Activated T-helper 1 cell treated with anti-CD3 and anti-CD28 coated beads, Interleukin-12 subunit alpha, Interleukin-12 subunit beta, Interleukin-2, Interleukin-4 antibody, amounts not matched to agents 30 ng/mL and 10 ng/mL and 1 ng/mL, durations not matched to agents 14 hours and 24 hours and 36 hours (primary cell): ENCODE data around the gene C10orf71. TPM values are rescaled to one million over a fixed set of nuclear protein-coding genes. Genes with fewer than 3 reads are reported as not detected.

Experiments
- DNase-seq: peaks from one replicate; pipeline ENCODE4 v3.0.0; 2021; ENCODE audit warnings: low spot score
- H3K27ac Mint-ChIP-seq: one replicate; pipeline ENCODE4 v1.8.0; 2021; ENCODE audit warnings: mild to moderate bottlenecking, mixed read lengths
- H3K27me3 Mint-ChIP-seq: one replicate; pipeline ENCODE4 v1.8.0; 2022; ENCODE audit warnings: mild to moderate bottlenecking, moderate library complexity, mixed read lengths; ENCODE audit not compliant: insufficient read depth
- H3K36me3 Mint-ChIP-seq: one replicate; pipeline ENCODE4 v1.8.0; 2021; ENCODE audit warnings: low read depth, mixed read lengths
- H3K4me1 Mint-ChIP-seq: one replicate; pipeline ENCODE4 v1.8.0; 2021; ENCODE audit warnings: low read depth, mixed read lengths
- H3K4me3 Mint-ChIP-seq: one replicate; pipeline ENCODE4 v1.8.0; 2021; ENCODE audit warnings: mild to moderate bottlenecking, moderate library complexity, mixed read lengths
- H3K9me3 Mint-ChIP-seq: one replicate; pipeline ENCODE4 v1.8.0; 2021; ENCODE audit warnings: mixed read lengths
- intact Hi-C: fragments of 100-400 bp; cut with micrococcal nuclease; formaldehyde crosslinking; loops from one replicate; pipeline ENCODE4 v1.15.1; 2024
- total RNA-seq: library from RNA; stranded (reverse); gene quantifications from 2 replicates; pipeline ENCODE4 v1.2.3, GENCODE V29; 2022

Gene C10orf71
- total RNA-seq, 1 donor from 2014 or later: not detected

- intact Hi-C loops: no loop called here
- Mint-ChIP-seq H3K9me3 (peaks cover 18% of the 10 kb centered on the region), H3K4me3 (no peak overlapping the region), H3K27ac (no peak overlapping the region), H3K36me3 (no peaks in the 10 kb centered on the region), H3K27me3 (peaks cover 5% of the 10 kb centered on the region), H3K4me1 (no peaks in the 10 kb centered on the region)
- DNase-seq: no peak
These were observed 33.1 kb upstream of the C10orf71 start for GRCh38 chr10:49265885-49266284.

GRCh38 chr10:49268185-49268584 lies 30.8 kb upstream of the C10orf71 start:
- Mint-ChIP-seq H3K9me3 (peaks cover 18% of the 10 kb centered on the region), H3K4me3 (no peak overlapping the region), H3K27ac (no peak overlapping the region)

DNA sequence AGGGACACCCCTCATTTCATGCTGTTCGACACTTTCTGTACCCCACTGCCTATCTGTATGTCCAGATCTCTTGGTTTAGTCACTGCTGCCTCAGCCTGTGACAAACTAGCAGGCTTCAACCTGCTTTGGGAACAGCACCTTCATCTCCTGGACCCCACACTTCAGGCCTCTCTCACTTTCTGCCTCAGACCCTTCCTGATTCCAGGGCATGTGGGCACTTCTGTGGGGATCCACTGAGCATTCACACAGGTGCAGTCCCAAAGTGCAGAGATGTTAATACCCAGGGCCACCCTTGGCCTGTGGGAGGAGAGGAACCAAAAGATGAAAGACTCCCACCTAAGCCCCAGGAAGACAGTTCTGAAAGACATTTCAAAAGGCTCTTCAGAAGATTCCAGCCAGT lies 29.4 kb upstream of the C10orf71 start:
- Mint-ChIP-seq H3K9me3 (peaks cover 18% of the 10 kb centered on the region), H3K36me3 (no peaks in the 10 kb centered on the region)

More at GRCh38 chr10:49268185-49268584, 30.8 kb upstream of the C10orf71 start:
- Mint-ChIP-seq H3K27me3 (peaks cover 5% of the 10 kb centered on the region), H3K36me3 (no peaks in the 10 kb centered on the region), H3K4me1 (no peaks in the 10 kb centered on the region)
- intact Hi-C loops: no loop called here
- no peak for DNase-seq

GRCh38 chr10:49270565-49270964 lies 28.4 kb upstream of the C10orf71 start:
- no peak overlapping the region for H3K4me3 Mint-ChIP-seq
- peaks cover 6% of the 10 kb centered on the region for H3K27me3 Mint-ChIP-seq
- H3K4me1 Mint-ChIP-seq: no peaks in the 10 kb centered on the region
- no peaks in the 10 kb centered on the region for H3K36me3 Mint-ChIP-seq
- intact Hi-C loops: no loop called here
- no peak overlapping the region for H3K27ac Mint-ChIP-seq
- DNase-seq: no peak
- peaks cover 9% of the 10 kb centered on the region for H3K9me3 Mint-ChIP-seq

More for the DNA sequence above, 29.4 kb upstream of the C10orf71 start:
- Mint-ChIP-seq H3K4me1 (no peaks in the 10 kb centered on the region), H3K27ac (no peak overlapping the region), H3K4me3 (no peak overlapping the region), H3K27me3 (peaks cover 6% of the 10 kb centered on the region)
- intact Hi-C loops: no loop called here
- DNase-seq: no peak

DNA sequence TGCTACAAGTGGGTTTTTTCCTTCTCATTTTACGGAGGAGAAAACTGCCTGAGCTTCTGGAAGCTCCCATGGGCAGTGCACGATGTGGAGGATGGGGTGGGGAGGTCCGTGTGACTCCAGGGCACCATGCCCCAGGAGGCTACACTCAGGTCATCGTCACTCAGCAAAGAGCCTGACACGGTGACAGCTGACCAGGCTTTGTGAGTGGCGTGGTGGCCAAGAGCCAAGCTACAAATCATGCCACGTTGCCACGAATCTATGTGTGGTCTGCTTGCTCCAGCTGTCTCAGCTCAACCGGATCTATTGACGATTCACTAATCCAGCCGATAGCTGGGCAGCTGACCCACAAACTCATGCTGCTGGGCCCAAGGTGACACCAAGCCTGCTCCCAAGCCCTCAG lies 27.6 kb upstream of the C10orf71 start:
- H3K4me3 Mint-ChIP-seq: no peak overlapping the region
- intact Hi-C loops: no loop called here
- no peaks in the 10 kb centered on the region for H3K36me3 Mint-ChIP-seq
- peaks cover 4% of the 10 kb centered on the region for H3K9me3 Mint-ChIP-seq
- peaks cover 6% of the 10 kb centered on the region for H3K27me3 Mint-ChIP-seq
- H3K27ac Mint-ChIP-seq: no peak overlapping the region
- DNase-seq: no peak
- no peaks in the 10 kb centered on the region for H3K4me1 Mint-ChIP-seq

DNA sequence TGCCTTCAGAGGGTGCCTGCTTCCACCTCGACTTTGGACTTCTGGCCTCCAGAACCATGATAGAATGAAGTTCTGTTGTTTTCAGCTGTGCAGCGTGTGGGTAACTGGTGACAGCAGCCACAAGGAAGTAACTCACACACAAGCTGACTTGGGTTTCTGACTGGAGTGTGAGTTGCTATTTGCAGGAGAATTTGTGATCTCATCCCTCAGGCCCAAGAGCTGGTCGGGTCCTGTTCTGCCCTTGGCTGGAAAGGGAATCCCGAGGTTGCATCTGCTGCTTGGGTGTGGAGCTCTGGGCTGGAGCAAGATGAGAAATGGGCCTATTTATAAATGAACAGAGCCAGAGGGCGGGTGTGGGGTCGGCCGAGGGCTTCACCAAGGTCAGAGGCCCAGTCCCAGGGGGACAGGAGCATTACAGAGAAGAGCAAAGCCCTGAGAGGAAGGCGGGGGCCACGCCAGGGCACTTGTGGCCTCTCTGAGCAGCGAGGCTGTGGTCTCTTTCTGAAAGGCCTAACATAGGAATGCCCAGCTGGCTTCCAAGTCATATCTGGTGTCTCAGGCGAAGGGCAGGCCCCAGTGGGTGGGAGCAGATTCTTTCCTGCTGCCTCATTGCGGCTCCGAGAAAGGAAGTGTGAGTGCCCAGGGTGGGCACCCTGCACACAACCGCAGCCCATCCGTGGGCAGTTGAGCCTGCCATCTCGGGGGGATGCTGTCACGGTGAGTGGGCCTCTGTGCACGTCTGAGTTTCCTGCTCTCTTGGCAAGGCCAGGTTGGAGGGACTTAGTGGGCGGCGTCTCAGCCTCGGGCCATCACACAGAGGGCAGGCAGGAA lies 26.5 kb upstream of the C10orf71 start:
- H3K27me3 Mint-ChIP-seq: peaks cover 6% of the 10 kb centered on the region
- H3K36me3 Mint-ChIP-seq: no peaks in the 10 kb centered on the region
- DNase-seq: no peak
- H3K4me1 Mint-ChIP-seq: no peaks in the 10 kb centered on the region
- intact Hi-C loops: no loop called here
- H3K27ac Mint-ChIP-seq: no peak overlapping the region
- peaks cover under 1% of the 10 kb centered on the region for H3K9me3 Mint-ChIP-seq
- H3K4me3 Mint-ChIP-seq: no peak overlapping the region

DNA sequence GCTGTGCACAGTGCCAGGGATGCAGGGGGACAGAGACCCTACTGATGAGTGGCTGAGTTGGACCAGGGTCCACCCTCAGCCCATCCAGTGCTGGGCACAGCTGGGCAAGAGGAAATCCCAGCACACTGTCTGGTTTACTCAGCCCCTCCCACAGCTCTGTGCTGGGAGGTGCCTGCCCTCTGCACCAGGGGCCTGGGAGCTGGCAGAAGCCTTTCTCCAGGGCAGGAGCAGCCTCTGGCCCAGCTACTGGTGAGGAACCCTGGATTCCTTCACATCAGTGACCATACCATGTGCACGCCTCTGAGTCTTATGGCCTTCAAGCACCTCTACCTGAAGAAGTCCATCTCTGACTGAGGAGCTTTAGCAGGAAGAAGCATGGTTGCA lies 25.9 kb upstream of the C10orf71 start:
- Mint-ChIP-seq H3K36me3 (no peaks in the 10 kb centered on the region), H3K9me3 (no peaks in the 10 kb centered on the region), H3K4me3 (no peak overlapping the region), H3K27me3 (peaks cover 6% of the 10 kb centered on the region), H3K27ac (no peak overlapping the region), H3K4me1 (no peaks in the 10 kb centered on the region)
- intact Hi-C loops: no loop called here
- no peak for DNase-seq

DNA sequence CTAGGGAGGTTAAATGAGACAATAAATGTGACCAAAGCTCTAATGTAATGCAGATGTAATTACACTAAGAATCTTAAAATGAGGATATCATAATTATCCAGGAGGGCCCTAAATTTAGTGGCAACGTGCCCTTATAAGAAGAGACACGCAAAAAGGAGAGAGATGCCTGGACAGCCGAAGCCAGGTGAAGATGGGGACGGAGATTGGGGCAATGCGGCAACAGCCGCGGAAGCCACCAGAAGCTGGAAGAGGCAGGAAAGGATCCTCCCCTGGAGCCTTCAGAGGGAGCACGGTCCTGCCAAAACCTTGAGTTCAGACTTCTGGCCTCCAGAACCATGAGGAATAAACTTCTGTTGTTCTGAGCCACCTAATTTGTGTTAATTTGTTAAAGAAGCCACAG lies 25.3 kb upstream of the C10orf71 start:
- DNase-seq: no peak
- Mint-ChIP-seq H3K4me3 (no peak overlapping the region), H3K36me3 (no peaks in the 10 kb centered on the region), H3K27me3 (peaks cover 6% of the 10 kb centered on the region), H3K4me1 (no peaks in the 10 kb centered on the region), H3K27ac (no peak overlapping the region), H3K9me3 (no peaks in the 10 kb centered on the region)
- intact Hi-C loops: no loop called here

GRCh38 chr10:49274886-49275285 lies 24.1 kb upstream of the C10orf71 start:
- no peak overlapping the region for H3K27ac Mint-ChIP-seq
- intact Hi-C loops: no loop called here
- H3K36me3 Mint-ChIP-seq: no peaks in the 10 kb centered on the region
- H3K27me3 Mint-ChIP-seq: peaks cover 5% of the 10 kb centered on the region
- H3K4me3 Mint-ChIP-seq: no peak overlapping the region
- peaks cover 1% of the 10 kb centered on the region for H3K4me1 Mint-ChIP-seq
- no peak for DNase-seq
- no peaks in the 10 kb centered on the region for H3K9me3 Mint-ChIP-seq

GRCh38 chr10:49275896-49276295 lies 23.1 kb upstream of the C10orf71 start:
- intact Hi-C loops: no loop called here
- Mint-ChIP-seq H3K4me1 (peaks cover 5% of the 10 kb centered on the region), H3K36me3 (no peaks in the 10 kb centered on the region), H3K9me3 (no peaks in the 10 kb centered on the region), H3K27ac (no peak overlapping the region), H3K4me3 (no peak overlapping the region), H3K27me3 (peaks cover 1% of the 10 kb centered on the region)
- no peak for DNase-seq

DNA sequence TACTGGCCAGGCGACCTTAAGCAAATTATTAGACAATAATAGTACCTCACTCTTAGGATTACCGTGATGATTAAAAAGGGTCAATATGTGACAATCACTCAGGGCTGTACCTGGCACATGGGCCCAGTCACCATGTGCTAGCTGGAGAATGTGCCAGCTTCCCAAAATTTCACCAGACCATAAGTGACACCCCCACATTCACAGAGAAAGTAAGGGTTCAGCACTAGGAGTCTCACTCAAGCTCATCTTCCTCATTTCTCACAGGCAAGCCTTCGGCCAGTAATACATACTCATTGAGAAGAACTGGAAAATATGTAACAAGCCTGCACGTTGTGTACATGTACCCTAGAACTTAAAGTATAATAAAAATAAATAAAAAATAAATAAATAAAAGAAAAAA lies 22.4 kb upstream of the C10orf71 start:
- Mint-ChIP-seq H3K27ac (no peak overlapping the region), H3K36me3 (no peaks in the 10 kb centered on the region), H3K4me3 (no peak overlapping the region), H3K4me1 (peaks cover 5% of the 10 kb centered on the region), H3K27me3 (peaks cover 1% of the 10 kb centered on the region), H3K9me3 (no peaks in the 10 kb centered on the region)
- intact Hi-C loops: no loop called here
- DNase-seq: no peak

GRCh38 chr10:49277973-49278372 lies 21.0 kb upstream of the C10orf71 start:
- DNase-seq: no peak
- H3K9me3 Mint-ChIP-seq: no peaks in the 10 kb centered on the region
- no peaks in the 10 kb centered on the region for H3K36me3 Mint-ChIP-seq
- H3K27ac Mint-ChIP-seq: no peak overlapping the region
- H3K4me3 Mint-ChIP-seq: no peak overlapping the region
- peaks cover 5% of the 10 kb centered on the region for H3K4me1 Mint-ChIP-seq
- peaks cover 1% of the 10 kb centered on the region for H3K27me3 Mint-ChIP-seq
- intact Hi-C loops: no loop called here

GRCh38 chr10:49278497-49278981 lies 20.4 kb upstream of the C10orf71 start:
- H3K27me3 Mint-ChIP-seq: peaks cover under 1% of the 10 kb centered on the region
- H3K36me3 Mint-ChIP-seq: no peaks in the 10 kb centered on the region
- H3K4me1 Mint-ChIP-seq: peaks cover 5% of the 10 kb centered on the region
- no peak overlapping the region for H3K27ac Mint-ChIP-seq
- intact Hi-C loops: no loop called here
- DNase-seq: no peak
- H3K4me3 Mint-ChIP-seq: no peak overlapping the region
- H3K9me3 Mint-ChIP-seq: no peaks in the 10 kb centered on the region
